ENCODE data around the gene TNS3.

- no peak for TF ChIP-seq CTCF (IDR thresholded peaks at IDR 0.05)
- TF ChIP-seq POLR2A (IDR thresholded peaks at IDR 0.05) = no peak
Measured at GRCh38 chr7:47535704-47536628, 45.9 kb downstream of the TNS3 start.
